Stimulated activated naive CD8-positive, alpha-beta T cell treated with anti-CD3 and anti-CD28 coated beads, Interleukin-15, amount 100 ng/mL, for 72 hours (primary cell): Measurements from ENCODE around the gene KANSL2.
A peak's percentile ranks its signal among the peaks of the same experiment; 100 is the strongest.
"Not testable (repeated sequence)": the region's sequence is repeated elsewhere in the genome, so short reads cannot be mapped to it uniquely, and the experiment has no call there.

Experiments used
- ATAC-seq: fragments of 150-1000 bp; cut with Tn5 transposase; 2 replicates; pipeline ENCODE4 v1.10.0; 2021; ENCODE audit warnings: mild to moderate bottlenecking, moderate library complexity
- DNase-seq, 2 donors: peaks; one replicate each; pipeline ENCODE4 v3.0.0; 2021 to 2022
- H3K27ac Mint-ChIP-seq, 2 donors: one replicate each; pipeline ENCODE4 v1.8.0; 2022; ENCODE audit warnings: mild to moderate bottlenecking in 2 of 2, mixed read lengths in 2 of 2, moderate library complexity in 2 of 2
- H3K27me3 Mint-ChIP-seq: one replicate; pipeline ENCODE4 v1.8.0; 2022; ENCODE audit warnings: mixed read lengths
- H3K4me1 Mint-ChIP-seq: one replicate; pipeline ENCODE4 v1.8.0; 2022; ENCODE audit warnings: mild to moderate bottlenecking, mixed read lengths
- H3K4me3 Mint-ChIP-seq, 2 donors: one replicate each; pipeline ENCODE4 v1.8.0; 2022; ENCODE audit warnings: mild to moderate bottlenecking in 2 of 2, mixed read lengths in 2 of 2, moderate library complexity in 1 of 2
- H3K9me3 Mint-ChIP-seq, 2 donors: one replicate each; pipeline ENCODE4 v1.8.0; 2022; ENCODE audit warnings: mixed read lengths in 2 of 2

KANSL2 gene

GRCh38 chr12:48651681-48652080 is 30.4 kb downstream of the KANSL2 start:
- DNase-seq (no peak), ATAC-seq (no peak)
- Mint-ChIP-seq H3K4me1 (peaks cover 9% of the 10 kb centered on the region), H3K4me3 (no peak overlapping the region), H3K27ac (peak overlapping the region in 1 of 2 donors; percentile 67), H3K9me3 (no peaks in the 10 kb centered on the region), H3K27me3 (no peaks in the 10 kb centered on the region)

- H3K4me1 Mint-ChIP-seq, H3K9me3 Mint-ChIP-seq, ATAC-seq, H3K4me3 Mint-ChIP-seq, H3K27me3 Mint-ChIP-seq, DNase-seq: not testable (repeated sequence)
- H3K27ac Mint-ChIP-seq, result peak overlapping the region in 1 of 2 donors; percentile 42
Observed at GRCh38 chr12:48645354-48645753, 36.7 kb downstream of the KANSL2 start.

- Mint-ChIP-seq H3K4me1 (peaks cover 4% of the 10 kb centered on the region), H3K27ac (no peak overlapping the region), H3K4me3 (no peak overlapping the region), H3K9me3 (peaks cover 0 to 4% of the 10 kb centered on the region in 2 donors), H3K27me3 (no peaks in the 10 kb centered on the region)
- ATAC-seq (no peak), DNase-seq (no peak)
Observed at GRCh38 chr12:48643011-48643410, 39.0 kb downstream of the KANSL2 start.

- DNase-seq, ATAC-seq, H3K4me1 Mint-ChIP-seq, H3K9me3 Mint-ChIP-seq, H3K27me3 Mint-ChIP-seq, H3K4me3 Mint-ChIP-seq: not testable (repeated sequence)
- peak overlapping the region in 1 of 2 donors; percentile 61 for H3K27ac Mint-ChIP-seq
Observed at GRCh38 chr12:48641752-48642555, 40.1 kb downstream of the KANSL2 start.

- no peak for DNase-seq
- Mint-ChIP-seq H3K27me3 (no peaks in the 10 kb centered on the region), H3K27ac (no peak overlapping the region), H3K4me3 (no peak overlapping the region), H3K4me1 (peaks cover 4% of the 10 kb centered on the region), H3K9me3 (peaks cover 0 to 4% of the 10 kb centered on the region in 2 donors)
- no peak for ATAC-seq
Observed at GRCh38 chr12:48640854-48641253, 41.2 kb downstream of the KANSL2 start.

- Mint-ChIP-seq H3K9me3 (peaks cover 0 to 4% of the 10 kb centered on the region in 2 donors), H3K4me3 (no peak overlapping the region), H3K27ac (no peak overlapping the region), H3K27me3 (no peaks in the 10 kb centered on the region), H3K4me1 (peaks cover 4% of the 10 kb centered on the region)
- DNase-seq (no peak), ATAC-seq (no peak)
Observed at GRCh38 chr12:48640428-48640827, 41.6 kb downstream of the KANSL2 start.

GRCh38 chr12:48631071-48631470 is 51.0 kb downstream of the KANSL2 start:
- H3K27ac Mint-ChIP-seq, result no peak overlapping the region
- no peak overlapping the region for H3K4me3 Mint-ChIP-seq
- DNase-seq (no peak), ATAC-seq (no peak)
- H3K9me3 Mint-ChIP-seq, result no peaks in the 10 kb centered on the region
- no peaks in the 10 kb centered on the region for H3K4me1 Mint-ChIP-seq
- peaks cover 43% of the 10 kb centered on the region for H3K27me3 Mint-ChIP-seq

- Mint-ChIP-seq H3K4me1 (no peaks in the 10 kb centered on the region), H3K27ac (no peak overlapping the region), H3K4me3 (no peak overlapping the region), H3K27me3 (peaks cover 43% of the 10 kb centered on the region), H3K9me3 (no peaks in the 10 kb centered on the region)
- DNase-seq (no peak), ATAC-seq (no peak)
Observed at GRCh38 chr12:48630346-48630745, 51.7 kb downstream of the KANSL2 start.

- Mint-ChIP-seq H3K4me3 (no peak overlapping the region), H3K27ac (no peak overlapping the region), H3K4me1 (no peaks in the 10 kb centered on the region), H3K27me3 (peaks cover 43% of the 10 kb centered on the region), H3K9me3 (no peaks in the 10 kb centered on the region)
- ATAC-seq (no peak), DNase-seq (no peak)
Observed at GRCh38 chr12:48629541-48629940, 52.5 kb downstream of the KANSL2 start.

GRCh38 chr12:48627556-48627955 is 54.5 kb downstream of the KANSL2 start:
- Mint-ChIP-seq H3K4me1 (no peaks in the 10 kb centered on the region), H3K27me3 (peaks cover 43% of the 10 kb centered on the region), H3K4me3 (no peak overlapping the region), H3K27ac (no peak overlapping the region), H3K9me3 (no peaks in the 10 kb centered on the region)
- ATAC-seq, result no peak
- DNase-seq, result no peak

- not testable (repeated sequence) for ATAC-seq, H3K4me3 Mint-ChIP-seq, DNase-seq, H3K27ac Mint-ChIP-seq, H3K9me3 Mint-ChIP-seq, H3K4me1 Mint-ChIP-seq
- peaks cover 28% of the 10 kb centered on the region for H3K27me3 Mint-ChIP-seq
Observed at GRCh38 chr12:48622997-48623396, 59.0 kb downstream of the KANSL2 start.

GRCh38 chr12:48618541-48618940 is 63.5 kb downstream of the KANSL2 start:
- Mint-ChIP-seq H3K4me1 (peaks cover 5% of the 10 kb centered on the region), H3K4me3 (no peak overlapping the region), H3K27me3 (peaks cover 41% of the 10 kb centered on the region), H3K9me3 (peaks cover 8 to 12% of the 10 kb centered on the region in 2 donors), H3K27ac (no peak overlapping the region)
- DNase-seq, result peak; percentile 77 to 78
- peak; percentile 92 for ATAC-seq

GRCh38 chr12:48615681-48616080 is 66.4 kb downstream of the KANSL2 start:
- peaks cover 39% of the 10 kb centered on the region for H3K27me3 Mint-ChIP-seq
- H3K4me3 Mint-ChIP-seq, result no peak overlapping the region
- DNase-seq (no peak), ATAC-seq (no peak)
- peaks cover 14 to 18% of the 10 kb centered on the region in 2 donors for H3K9me3 Mint-ChIP-seq
- no peak overlapping the region for H3K27ac Mint-ChIP-seq
- peaks cover 5% of the 10 kb centered on the region for H3K4me1 Mint-ChIP-seq

GRCh38 chr12:48613321-48613720 is 68.7 kb downstream of the KANSL2 start:
- Mint-ChIP-seq H3K4me1 (peaks cover under 1% of the 10 kb centered on the region), H3K27ac (no peak overlapping the region), H3K4me3 (no peak overlapping the region), H3K9me3 (peaks cover 14 to 18% of the 10 kb centered on the region in 2 donors), H3K27me3 (peaks cover 33% of the 10 kb centered on the region)
- DNase-seq, result no peak
- ATAC-seq, result no peak
